Upper lobe of right lung (tissue), 1 donor: ENCODE measurements around the gene ZSWIM9. TPM values are rescaled to one million over a fixed set of nuclear protein-coding genes. Genes with fewer than 3 reads are reported as not detected.

ENCODE experiments used
- ATAC-seq: fragments of 200-7000 bp; cut with Tn5 transposase; one replicate; pipeline ENCODE4 v1.9.1; 2020; ENCODE audit warnings: mild to moderate bottlenecking, moderate library complexity
- DNase-seq: peaks from one replicate; pipeline ENCODE4 v3.0.0-alpha.2; 2020
- H3K27ac ChIP-seq: fragments of 200-600 bp; one replicate; pipeline ENCODE4 v1.8.0; 2022
- H3K27me3 ChIP-seq: fragments of 200-600 bp; one replicate; pipeline ENCODE4 v1.8.0; 2022; ENCODE audit warnings: mild to moderate bottlenecking
- H3K36me3 ChIP-seq: fragments of 200-600 bp; one replicate; pipeline ENCODE4 v1.8.0; 2022
- H3K4me1 ChIP-seq: fragments of 200-600 bp; one replicate; pipeline ENCODE4 v1.8.0; 2022
- H3K4me3 ChIP-seq: fragments of 200-600 bp; one replicate; pipeline ENCODE4 v1.8.0; 2022; ENCODE audit warnings: mild to moderate bottlenecking
- H3K9me3 ChIP-seq: fragments of 200-600 bp; one replicate; pipeline ENCODE4 v1.8.0; 2022
- intact Hi-C: fragments of 100-400 bp; cut with DNase I; formaldehyde crosslinking; loops from one replicate; pipeline ENCODE4 v1.11.0; 2022
- total RNA-seq: library from RNA; stranded (reverse); fragmentation: NEBNext Ultra II Directional; extraction: Animal tissue kit (Norgen Biotek cat#: 25700); gene quantifications from one replicate; pipeline ENCODE4 v1.2.1, GENCODE V29; 2021
- TF ChIP-seq, protein P1 (sequence below): fragments of 200-600 bp; IDR thresholded peaks from one replicate; pipeline ENCODE4 v1.8.0; 2022; ENCODE audit warnings: antibody characterized with exemption
- donor health status: DM: no; HTN: yes; CAD: no; lungs with severe emphysema.

The ZSWIM9 gene
- total RNA-seq, 1 donor from 2014 or later, result 7.5 TPM

DNA sequence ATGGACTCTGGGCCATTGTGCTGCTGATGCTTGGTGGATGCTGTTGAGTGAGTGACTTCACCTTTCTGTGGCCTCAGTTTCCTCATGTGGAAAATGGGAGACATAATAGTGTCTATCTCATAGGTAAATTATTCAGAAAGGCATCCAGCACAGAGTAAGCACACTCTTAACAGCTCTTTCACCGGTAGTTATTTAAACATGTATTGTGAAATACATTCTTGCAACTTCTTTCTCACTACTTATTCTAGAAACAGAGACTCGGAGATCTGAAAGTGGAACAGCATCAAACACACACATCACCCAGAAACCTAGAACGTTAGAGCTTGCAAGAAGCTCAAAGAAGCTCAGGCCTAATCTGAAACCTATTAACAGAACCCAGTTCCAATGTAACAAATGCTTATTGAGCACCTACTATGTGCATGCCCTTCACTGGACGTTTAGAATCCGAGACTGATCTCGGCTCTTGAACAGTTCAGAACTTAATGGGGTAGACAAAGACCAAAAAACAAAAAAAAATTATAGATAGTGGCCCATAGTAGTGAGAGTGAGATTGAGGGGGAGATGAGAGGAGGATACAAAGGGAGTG, 4.1 kb downstream of the ZSWIM9 start:
- H3K27me3 ChIP-seq, result no peaks in the 10 kb centered on the region
- peaks cover 7% of the 10 kb centered on the region for H3K4me1 ChIP-seq
- intact Hi-C loops, result no loop called here
- no peak for DNase-seq
- TF ChIP-seq, protein P1, sequence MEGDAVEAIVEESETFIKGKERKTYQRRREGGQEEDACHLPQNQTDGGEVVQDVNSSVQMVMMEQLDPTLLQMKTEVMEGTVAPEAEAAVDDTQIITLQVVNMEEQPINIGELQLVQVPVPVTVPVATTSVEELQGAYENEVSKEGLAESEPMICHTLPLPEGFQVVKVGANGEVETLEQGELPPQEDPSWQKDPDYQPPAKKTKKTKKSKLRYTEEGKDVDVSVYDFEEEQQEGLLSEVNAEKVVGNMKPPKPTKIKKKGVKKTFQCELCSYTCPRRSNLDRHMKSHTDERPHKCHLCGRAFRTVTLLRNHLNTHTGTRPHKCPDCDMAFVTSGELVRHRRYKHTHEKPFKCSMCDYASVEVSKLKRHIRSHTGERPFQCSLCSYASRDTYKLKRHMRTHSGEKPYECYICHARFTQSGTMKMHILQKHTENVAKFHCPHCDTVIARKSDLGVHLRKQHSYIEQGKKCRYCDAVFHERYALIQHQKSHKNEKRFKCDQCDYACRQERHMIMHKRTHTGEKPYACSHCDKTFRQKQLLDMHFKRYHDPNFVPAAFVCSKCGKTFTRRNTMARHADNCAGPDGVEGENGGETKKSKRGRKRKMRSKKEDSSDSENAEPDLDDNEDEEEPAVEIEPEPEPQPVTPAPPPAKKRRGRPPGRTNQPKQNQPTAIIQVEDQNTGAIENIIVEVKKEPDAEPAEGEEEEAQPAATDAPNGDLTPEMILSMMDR, result no peak
- H3K27ac ChIP-seq, result no peak overlapping the region
- no peak for ATAC-seq
- H3K36me3 ChIP-seq, result no peaks in the 10 kb centered on the region
- H3K9me3 ChIP-seq, result no peaks in the 10 kb centered on the region
- H3K4me3 ChIP-seq, result no peak overlapping the region

DNA sequence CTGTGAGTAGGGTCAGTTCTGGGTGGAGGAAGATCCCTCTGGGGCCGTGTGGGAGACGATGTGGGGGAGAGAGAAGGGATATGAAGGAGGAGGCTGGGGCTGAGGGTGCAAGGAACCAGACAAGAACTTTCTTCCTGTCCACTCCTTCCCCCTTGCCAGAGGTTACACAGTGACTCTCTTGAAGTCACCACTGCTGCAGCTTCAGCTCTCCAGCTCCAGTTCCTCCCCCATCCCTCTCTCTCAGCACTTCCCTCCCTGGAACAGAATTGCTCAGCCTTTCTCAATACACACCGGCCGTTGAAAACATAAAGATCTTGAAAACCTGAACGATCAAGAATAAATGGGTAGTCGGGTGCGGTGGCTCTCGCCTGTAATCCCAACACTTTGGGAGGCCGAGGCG, 5.1 kb downstream of the ZSWIM9 start:
- Histone ChIP-seq H3K27me3 (no peaks in the 10 kb centered on the region), H3K4me3 (no peak overlapping the region), H3K27ac (no peak overlapping the region), H3K9me3 (no peaks in the 10 kb centered on the region), H3K36me3 (no peaks in the 10 kb centered on the region), H3K4me1 (peaks cover 7% of the 10 kb centered on the region)
- intact Hi-C loops, result no loop called here
- ATAC-seq (no peak), DNase-seq (no peak)
- TF ChIP-seq, protein P1, result no peak

DNA sequence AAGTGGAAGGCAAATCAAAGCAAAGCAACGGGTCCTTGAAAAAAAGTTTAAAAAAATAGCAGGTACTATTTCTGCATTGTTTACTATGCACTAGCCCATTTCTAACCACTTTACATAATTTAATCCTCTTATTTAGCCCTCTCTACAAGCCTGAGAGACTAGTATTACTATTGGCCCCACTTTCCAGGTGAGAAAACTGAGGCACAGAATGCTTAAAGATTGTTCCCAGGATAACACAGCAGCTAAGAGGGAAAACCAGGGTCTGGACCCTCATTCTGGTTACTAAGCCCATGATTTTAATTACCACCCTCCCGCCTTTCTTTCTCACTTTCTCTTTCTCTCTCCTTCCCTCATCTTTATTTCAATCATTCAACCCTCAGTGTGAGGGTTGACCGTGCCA, 5.7 kb downstream of the ZSWIM9 start:
- Histone ChIP-seq H3K4me3 (no peak overlapping the region), H3K27me3 (no peaks in the 10 kb centered on the region), H3K27ac (no peak overlapping the region), H3K4me1 (peaks cover 3% of the 10 kb centered on the region), H3K36me3 (no peaks in the 10 kb centered on the region), H3K9me3 (peaks cover 2% of the 10 kb centered on the region)
- intact Hi-C loops, result no loop called here
- TF ChIP-seq, protein P1, result no peak
- no peak for DNase-seq
- ATAC-seq, result no peak

DNA sequence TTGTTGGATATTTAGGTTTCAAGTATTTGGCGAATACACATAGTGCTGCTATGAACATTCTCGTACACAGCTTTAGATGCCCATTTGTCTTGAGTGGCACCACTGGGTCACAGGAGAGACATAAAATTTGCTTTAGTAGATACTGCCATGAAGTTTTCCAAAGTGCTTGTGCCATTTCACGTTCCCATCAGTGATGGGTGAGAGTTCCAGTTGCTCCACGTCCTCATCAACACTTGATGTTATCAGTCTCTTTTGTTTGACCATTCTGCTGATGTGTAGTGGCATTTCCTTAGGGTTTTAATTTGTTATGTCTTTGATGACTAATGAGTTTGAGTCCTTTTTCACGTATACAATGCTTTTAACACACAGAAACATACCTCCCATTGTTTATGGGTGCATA, 11.0 kb downstream of the ZSWIM9 start:
- intact Hi-C loops, result no loop called here
- TF ChIP-seq, protein P1, result no peak
- Histone ChIP-seq H3K4me3 (no peak overlapping the region), H3K9me3 (peaks cover 6% of the 10 kb centered on the region), H3K27ac (no peak overlapping the region), H3K27me3 (no peaks in the 10 kb centered on the region), H3K4me1 (no peaks in the 10 kb centered on the region), H3K36me3 (no peaks in the 10 kb centered on the region)
- ATAC-seq, result no peak
- DNase-seq, result no peak

DNA sequence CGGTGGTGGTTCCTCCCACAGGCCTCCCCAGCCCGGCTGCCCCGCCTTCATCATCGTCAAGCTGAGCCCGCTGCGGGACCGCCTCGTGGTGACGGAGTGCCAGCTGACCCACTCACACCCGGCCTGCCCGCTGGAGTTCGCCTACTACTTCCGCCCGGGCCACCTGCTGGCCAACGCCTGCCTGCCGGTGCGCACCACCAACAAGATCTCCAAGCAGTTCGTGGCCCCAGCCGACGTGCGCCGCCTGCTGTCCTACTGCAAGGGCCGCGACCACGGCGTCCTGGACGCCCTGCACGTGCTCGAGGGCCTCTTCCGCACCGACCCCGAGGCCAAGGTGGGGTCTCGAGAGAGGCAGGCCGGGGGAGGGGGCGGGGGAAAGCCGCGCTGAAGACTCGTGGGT, 12.0 kb downstream of the ZSWIM9 start:
- ATAC-seq (no peak), DNase-seq (no peak)
- Histone ChIP-seq H3K4me3 (no peak overlapping the region), H3K27me3 (no peaks in the 10 kb centered on the region), H3K9me3 (peaks cover 6% of the 10 kb centered on the region), H3K4me1 (no peaks in the 10 kb centered on the region), H3K27ac (no peak overlapping the region), H3K36me3 (no peaks in the 10 kb centered on the region)
- intact Hi-C loops, result no loop called here
- TF ChIP-seq, protein P1, result no peak

DNA sequence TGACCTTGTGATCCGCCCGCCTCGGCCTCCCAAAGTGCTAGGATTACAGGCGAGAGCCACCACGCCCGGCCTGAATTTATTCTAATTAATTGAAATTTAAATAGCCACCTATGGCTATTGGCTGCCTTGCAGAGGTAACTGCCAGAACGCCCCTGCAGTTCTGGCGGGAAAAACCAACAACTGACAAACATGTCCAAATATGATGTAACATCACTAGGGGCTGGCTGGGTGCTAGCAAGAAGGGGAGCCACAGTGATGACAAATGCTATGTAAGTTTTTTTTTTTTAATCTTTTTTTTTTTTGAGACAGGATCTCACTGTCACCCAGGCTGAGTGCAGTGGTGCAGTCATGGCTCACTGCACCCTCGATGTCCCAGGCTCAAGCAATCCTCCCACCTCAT, 12.9 kb downstream of the ZSWIM9 start:
- DNase-seq (no peak), ATAC-seq (no peak)
- TF ChIP-seq, protein P1, result no peak
- H3K27ac ChIP-seq, result no peak overlapping the region
- H3K4me1 ChIP-seq, result no peaks in the 10 kb centered on the region
- H3K4me3 ChIP-seq, result no peak overlapping the region
- H3K9me3 ChIP-seq, result peaks cover 6% of the 10 kb centered on the region
- intact Hi-C loops, result no loop called here
- no peaks in the 10 kb centered on the region for H3K36me3 ChIP-seq
- no peaks in the 10 kb centered on the region for H3K27me3 ChIP-seq
